Aorta (tissue), 5 donors: ENCODE data around the gene KLHL29. TPM values are rescaled to one million over a fixed set of nuclear protein-coding genes. Genes with fewer than 3 reads are reported as not detected.

Experiments used
- ATAC-seq: fragments of 200-7000 bp; cut with Tn5 transposase; one replicate; pipeline ENCODE4 v1.9.1; 2022; ENCODE audit warnings: moderate library complexity; ENCODE audit not compliant: low FRiP score
- DNase-seq, 2 donors: peaks; one replicate each; pipeline ENCODE4 v3.0.0-alpha.2; 2020
- H3K27ac ChIP-seq, 2 donors: one replicate each; pipeline ENCODE4 v1.5.1; 2013; ENCODE audit warnings: low read length in 2 of 2, mild to moderate bottlenecking in 2 of 2, moderate library complexity in 2 of 2, control low read depth in 1 of 2, inconsistent platforms in 1 of 2, low read depth in 1 of 2
- H3K27me3 ChIP-seq, 2 donors: one replicate each; pipeline ENCODE4 v1.6.1; 2013; ENCODE audit warnings: control low read depth in 1 of 2, low read length in 1 of 2, mild to moderate bottlenecking in 1 of 2, moderate library complexity in 1 of 2; ENCODE audit not compliant: insufficient read depth in 2 of 2, control insufficient read depth in 1 of 2
- H3K36me3 ChIP-seq, 2 donors: one replicate each; pipeline ENCODE4 v1.6.1; 2013; ENCODE audit warnings: control low read depth in 1 of 2, low read length in 1 of 2, mild to moderate bottlenecking in 1 of 2; ENCODE audit not compliant: insufficient read depth in 2 of 2, control insufficient read depth in 1 of 2
- H3K4me1 ChIP-seq, 2 donors: one replicate each; pipeline ENCODE4 v1.6.1; 2013; ENCODE audit warnings: low read length in 2 of 2, control low read depth in 1 of 2, mild to moderate bottlenecking in 1 of 2, moderate library complexity in 1 of 2; ENCODE audit not compliant: insufficient read depth in 2 of 2, control insufficient read depth in 1 of 2
- H3K4me3 ChIP-seq, 2 donors: one replicate each; pipeline ENCODE4 v1.5.1; 2013; ENCODE audit warnings: low read length in 2 of 2, control low read depth in 1 of 2, mild to moderate bottlenecking in 1 of 2
- H3K9me3 ChIP-seq: one replicate; pipeline ENCODE4 v1.6.1; 2013; ENCODE audit warnings: mild to moderate bottlenecking, low read length; ENCODE audit not compliant: control insufficient read depth
- WGBS, 2 donors: extraction: QIAGEN DNeasy Blood & Tissue Kit; methylation state at CpG; one replicate each; pipeline ENCODE4 v1.1.7; 2013; 5-methylcytosine and 5-hydroxymethylcytosine counted together
- intact Hi-C, 2 donors: fragments of 100-400 bp; cut with DNase I; formaldehyde crosslinking; loops; one replicate each; pipeline versions ENCODE4 v1.14.2 to v1.15.0; 2022
- polyA plus RNA-seq, 2 donors: library from polyadenylated mRNA; stranded (reverse); fragments of 200-250 nt; gene quantifications; one replicate each; pipeline ENCODE4 v1.2.3, GENCODE V29; 2013
- total RNA-seq, 2 donors: library from RNA; stranded (reverse); fragmentation: NEBNext Ultra II Directional; extraction: Animal tissue kit (Norgen Biotek cat#: 25700); gene quantifications; one replicate each; pipeline ENCODE4 v1.2.1, GENCODE V29; 2021
- donor health status: healthy with polysubstance abuse.
- donor health status: Bipolar disorder and iron deficiency.
- donor health status: DM: no; HTN: no; CAD: no.
- donor health status: DM: no; HTN: no; CAD: no.
- donor health status: DM: yes; HTN: yes; CAD: no.

Gene KLHL29
- total and polyA plus RNA-seq, 4 donors, result 0.75 to 13.4 (median 8.1) TPM

GRCh38 chr2:23745068-23745725, 360.2 kb downstream of the KLHL29 start:
- Histone ChIP-seq H3K4me3 (no peak overlapping the region), H3K27ac (no peak overlapping the region), H3K36me3 (no peaks in the 10 kb centered on the region), H3K9me3 (no peaks in the 10 kb centered on the region), H3K27me3 (no peaks in the 10 kb centered on the region), H3K4me1 (no peaks in the 10 kb centered on the region)
- intact Hi-C loops, result no loop called here
- ATAC-seq (no peak), DNase-seq (no peak)
- 71 to 79% methylated on average over 8 of the region's 8 CpGs for WGBS, 2 donors

- no peaks in the 10 kb centered on the region for H3K36me3 ChIP-seq
- no peaks in the 10 kb centered on the region for H3K4me1 ChIP-seq
- no peaks in the 10 kb centered on the region for H3K27me3 ChIP-seq
- peak; percentile 48 for ATAC-seq
- DNase-seq, result no peak
- no peak overlapping the region for H3K4me3 ChIP-seq
- intact Hi-C loops, result no loop called here
- H3K27ac ChIP-seq, result no peak overlapping the region
- H3K9me3 ChIP-seq, result no peaks in the 10 kb centered on the region
Measured at GRCh38 chr2:23745726-23746105, 360.7 kb downstream of the KLHL29 start.

GRCh38 chr2:23746141-23746863, 361.3 kb downstream of the KLHL29 start:
- DNase-seq (no peak), ATAC-seq (no peak)
- WGBS, 2 donors, result 68 to 91% methylated on average over 2 of the region's 2 CpGs
- Histone ChIP-seq H3K9me3 (no peaks in the 10 kb centered on the region), H3K4me3 (no peak overlapping the region), H3K27ac (no peak overlapping the region), H3K4me1 (no peaks in the 10 kb centered on the region), H3K27me3 (no peaks in the 10 kb centered on the region), H3K36me3 (no peaks in the 10 kb centered on the region)
- intact Hi-C loops, result no loop called here

GRCh38 chr2:23751747-23752265, 366.8 kb downstream of the KLHL29 start:
- no peak for ATAC-seq
- no peaks in the 10 kb centered on the region for H3K27me3 ChIP-seq
- H3K4me1 ChIP-seq, result no peaks in the 10 kb centered on the region
- WGBS, 2 donors, result 97 to 98% methylated on average over 2 of the region's 2 CpGs
- no peaks in the 10 kb centered on the region for H3K36me3 ChIP-seq
- no peaks in the 10 kb centered on the region for H3K9me3 ChIP-seq
- intact Hi-C loops, result no loop called here
- no peak overlapping the region for H3K27ac ChIP-seq
- H3K4me3 ChIP-seq, result no peak overlapping the region
- DNase-seq, result no peak

- Histone ChIP-seq H3K27ac (no peak overlapping the region), H3K27me3 (no peaks in the 10 kb centered on the region), H3K9me3 (no peaks in the 10 kb centered on the region), H3K4me3 (no peak overlapping the region), H3K4me1 (no peaks in the 10 kb centered on the region), H3K36me3 (peaks cover 0 to 2% of the 10 kb centered on the region in 2 donors)
- intact Hi-C loops, result no loop called here
- ATAC-seq, result no peak
- 89% methylated on average over 4 of the region's 4 CpGs for WGBS, 2 donors
- no peak for DNase-seq
Measured at GRCh38 chr2:23753291-23754010, 368.5 kb downstream of the KLHL29 start.

GRCh38 chr2:23754970-23755369, 370.0 kb downstream of the KLHL29 start:
- no peaks in the 10 kb centered on the region for H3K9me3 ChIP-seq
- H3K27me3 ChIP-seq, result no peaks in the 10 kb centered on the region
- H3K4me1 ChIP-seq, result no peaks in the 10 kb centered on the region
- H3K4me3 ChIP-seq, result no peak overlapping the region
- H3K27ac ChIP-seq, result no peak overlapping the region
- DNase-seq, result no peak
- intact Hi-C loops, result no loop called here
- ATAC-seq, result no peak
- peaks cover 0 to 2% of the 10 kb centered on the region in 2 donors for H3K36me3 ChIP-seq

- DNase-seq, result no peak
- ATAC-seq, result no peak
- H3K9me3 ChIP-seq, result no peaks in the 10 kb centered on the region
- intact Hi-C loops, result no loop called here
- no peaks in the 10 kb centered on the region for H3K27me3 ChIP-seq
- H3K36me3 ChIP-seq, result peaks cover 0 to 2% of the 10 kb centered on the region in 2 donors
- H3K27ac ChIP-seq, result no peak overlapping the region
- WGBS, 2 donors, result 88 to 90% methylated on average over 7 of the region's 7 CpGs
- no peak overlapping the region for H3K4me3 ChIP-seq
- no peaks in the 10 kb centered on the region for H3K4me1 ChIP-seq
Measured at GRCh38 chr2:23756593-23757292, 371.8 kb downstream of the KLHL29 start.

- DNase-seq (no peak), ATAC-seq (no peak)
- Histone ChIP-seq H3K36me3 (peaks cover 0 to 2% of the 10 kb centered on the region in 2 donors), H3K4me1 (no peaks in the 10 kb centered on the region), H3K27me3 (no peaks in the 10 kb centered on the region), H3K9me3 (no peaks in the 10 kb centered on the region), H3K27ac (no peak overlapping the region), H3K4me3 (no peak overlapping the region)
- WGBS, 2 donors, result 82 to 86% methylated on average over 6 of the region's 6 CpGs
- intact Hi-C loops, result no loop called here
Measured at GRCh38 chr2:23757686-23758433, 372.9 kb downstream of the KLHL29 start.
